ENCODE data around the gene GPATCH2L.

The GPATCH2L gene

DNA sequence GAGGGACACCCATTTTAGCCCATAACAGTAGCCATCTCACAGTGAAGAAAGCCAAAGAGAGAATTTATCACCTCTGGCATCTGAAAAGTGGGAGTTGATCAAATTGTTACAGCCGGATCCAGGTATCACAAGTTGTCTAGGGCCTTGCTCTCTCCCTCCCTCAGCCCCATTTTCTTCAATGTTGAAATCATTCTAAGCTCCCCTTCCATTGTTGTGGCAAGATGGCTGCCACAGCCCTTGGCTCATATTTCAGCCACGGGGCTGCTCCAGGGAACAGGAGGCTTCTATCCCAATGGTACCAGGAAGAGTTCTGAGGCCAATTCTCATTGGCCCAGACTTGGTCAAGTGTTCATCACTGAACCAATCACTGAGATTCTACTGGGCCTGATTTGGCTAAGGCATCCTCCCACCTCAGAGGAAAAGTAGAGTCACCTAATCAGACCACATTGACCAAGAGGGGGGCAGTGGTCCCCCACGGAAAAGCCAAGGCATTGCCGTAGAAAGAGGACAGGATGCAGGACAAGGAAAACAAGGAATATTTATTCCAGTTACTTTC, 106.2 kb downstream of the GPATCH2L start:
- Histone ChIP-seq H3K79me2 (ENCODE audit: insufficient read depth, low read length) (no peaks in the 10 kb centered on the region), H3K27me3 (ENCODE audit: insufficient read depth, low read length) (no peaks in the 10 kb centered on the region; the same call in 1 of the 2 replicates), H3K9ac (ENCODE audit: low read length) (no peak overlapping the region), H3K4me1 (ENCODE audit: insufficient read depth, low read length, severe bottlenecking) (no peaks in the 10 kb centered on the region), H3K9me2 (ENCODE audit: low read depth, low read length) (no peaks in the 10 kb centered on the region), H4K20me1 (ENCODE audit: insufficient read depth, low read length) (no peaks in the 10 kb centered on the region), H3K27ac (ENCODE audit: low read depth, low read length, poor library complexity, severe bottlenecking) (no peak overlapping the region), H3K36me3 (ENCODE audit: insufficient read depth, low read length) (no peaks in the 10 kb centered on the region), H3K4me2 (ENCODE audit: low read length) (no peak overlapping the region), H3F3A (ENCODE audit: insufficient read depth, low read length) (no peaks in the 10 kb centered on the region), H2AFZ (ENCODE audit: low read length) (no peak overlapping the region), H3K9me3 (ENCODE audit: low read length) (no peaks in the 10 kb centered on the region), H3K4me3 (ENCODE audit: low read depth, low read length, poor library complexity, severe bottlenecking) (no peak overlapping the region)
- TF ChIP-seq EZH2 (IDR thresholded peaks at IDR 0.05; ENCODE audit: borderline replicate concordance, low read length), result no peak
- TF ChIP-seq, protein P1, sequence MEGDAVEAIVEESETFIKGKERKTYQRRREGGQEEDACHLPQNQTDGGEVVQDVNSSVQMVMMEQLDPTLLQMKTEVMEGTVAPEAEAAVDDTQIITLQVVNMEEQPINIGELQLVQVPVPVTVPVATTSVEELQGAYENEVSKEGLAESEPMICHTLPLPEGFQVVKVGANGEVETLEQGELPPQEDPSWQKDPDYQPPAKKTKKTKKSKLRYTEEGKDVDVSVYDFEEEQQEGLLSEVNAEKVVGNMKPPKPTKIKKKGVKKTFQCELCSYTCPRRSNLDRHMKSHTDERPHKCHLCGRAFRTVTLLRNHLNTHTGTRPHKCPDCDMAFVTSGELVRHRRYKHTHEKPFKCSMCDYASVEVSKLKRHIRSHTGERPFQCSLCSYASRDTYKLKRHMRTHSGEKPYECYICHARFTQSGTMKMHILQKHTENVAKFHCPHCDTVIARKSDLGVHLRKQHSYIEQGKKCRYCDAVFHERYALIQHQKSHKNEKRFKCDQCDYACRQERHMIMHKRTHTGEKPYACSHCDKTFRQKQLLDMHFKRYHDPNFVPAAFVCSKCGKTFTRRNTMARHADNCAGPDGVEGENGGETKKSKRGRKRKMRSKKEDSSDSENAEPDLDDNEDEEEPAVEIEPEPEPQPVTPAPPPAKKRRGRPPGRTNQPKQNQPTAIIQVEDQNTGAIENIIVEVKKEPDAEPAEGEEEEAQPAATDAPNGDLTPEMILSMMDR (IDR thresholded peaks at IDR 0.05; ENCODE audit: low read length), result no peak

DNA sequence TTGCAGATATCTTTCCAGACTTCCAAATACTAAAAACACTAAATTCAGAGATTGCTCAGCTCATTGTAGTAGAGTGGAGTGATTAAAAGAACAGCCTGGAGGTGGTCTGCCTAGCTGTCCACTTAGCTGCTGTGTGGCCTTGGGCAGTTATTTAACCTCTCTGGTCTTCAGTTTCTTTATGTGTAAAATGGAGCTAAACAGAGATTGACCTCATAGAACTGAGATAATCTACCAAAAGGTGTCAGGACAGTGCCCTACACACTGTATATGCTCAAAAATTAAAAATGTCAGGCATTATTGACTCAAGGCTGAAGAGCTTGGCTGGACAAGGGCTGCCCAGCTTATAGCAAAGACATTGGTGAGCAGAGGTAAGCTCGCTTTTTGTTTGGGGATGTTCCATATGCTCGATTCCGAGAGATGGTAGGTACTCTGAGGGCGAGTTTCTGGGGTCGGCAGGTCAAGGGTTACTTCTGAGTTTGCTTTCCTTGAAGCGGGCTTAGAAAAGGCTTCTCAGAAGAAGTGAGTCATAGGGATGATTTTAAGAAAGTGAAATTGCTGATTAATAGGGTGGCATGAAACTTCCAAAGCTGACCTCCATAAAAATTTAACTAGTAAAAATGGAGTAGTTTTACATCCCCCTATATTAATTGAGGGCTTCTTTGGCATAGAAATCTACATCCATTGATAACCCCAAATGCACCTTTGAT, 107.5 kb downstream of the GPATCH2L start:
- Histone ChIP-seq H3K27me3 (ENCODE audit: insufficient read depth, low read length) (no peaks in the 10 kb centered on the region; the same call in 1 of the 2 replicates), H3K9ac (ENCODE audit: low read length) (no peak overlapping the region), H2AFZ (ENCODE audit: low read length) (no peak overlapping the region), H3K9me3 (ENCODE audit: low read length) (no peaks in the 10 kb centered on the region), H3K4me1 (ENCODE audit: insufficient read depth, low read length, severe bottlenecking) (no peaks in the 10 kb centered on the region), H3F3A (ENCODE audit: insufficient read depth, low read length) (no peaks in the 10 kb centered on the region), H3K27ac (ENCODE audit: low read depth, low read length, poor library complexity, severe bottlenecking) (no peak overlapping the region), H3K79me2 (ENCODE audit: insufficient read depth, low read length) (no peaks in the 10 kb centered on the region), H3K4me2 (ENCODE audit: low read length) (no peak overlapping the region), H3K4me3 (ENCODE audit: low read depth, low read length, poor library complexity, severe bottlenecking) (no peak overlapping the region), H3K9me2 (ENCODE audit: low read depth, low read length) (no peaks in the 10 kb centered on the region), H4K20me1 (ENCODE audit: insufficient read depth, low read length) (no peaks in the 10 kb centered on the region), H3K36me3 (ENCODE audit: insufficient read depth, low read length) (no peaks in the 10 kb centered on the region)
- no peak for TF ChIP-seq EZH2 (IDR thresholded peaks at IDR 0.05; ENCODE audit: borderline replicate concordance, low read length)
- TF ChIP-seq, protein P1 (IDR thresholded peaks at IDR 0.05; ENCODE audit: low read length), result no peak

DNA sequence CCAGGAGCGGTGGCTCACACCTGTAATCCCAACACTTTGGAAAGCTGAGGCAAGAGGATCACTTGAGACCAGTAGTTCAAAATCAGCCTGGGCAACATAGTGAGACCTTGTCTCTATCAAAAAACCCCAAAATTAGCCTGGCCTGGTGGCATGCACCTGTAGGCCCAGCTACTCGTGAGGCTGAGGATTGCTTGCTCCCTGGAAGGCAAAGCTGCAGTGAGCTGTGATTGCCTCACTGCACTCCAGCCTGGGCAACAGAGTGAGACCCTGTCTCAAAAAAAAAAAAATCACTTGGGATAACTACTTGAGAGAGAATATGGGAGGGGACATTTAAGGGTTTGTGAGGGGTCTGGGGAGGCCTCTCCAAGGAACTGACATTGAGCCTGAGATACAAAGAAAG, 109.0 kb downstream of the GPATCH2L start:
- Histone ChIP-seq H3K9me3 (ENCODE audit: low read length) (no peaks in the 10 kb centered on the region), H3K27me3 (ENCODE audit: insufficient read depth, low read length) (no peaks in the 10 kb centered on the region), H2AFZ (ENCODE audit: low read length) (no peak overlapping the region), H4K20me1 (ENCODE audit: insufficient read depth, low read length) (no peaks in the 10 kb centered on the region), H3K9me2 (ENCODE audit: low read depth, low read length) (no peaks in the 10 kb centered on the region), H3K9ac (ENCODE audit: low read length) (no peak overlapping the region), H3K4me1 (ENCODE audit: insufficient read depth, low read length, severe bottlenecking) (no peaks in the 10 kb centered on the region), H3K36me3 (ENCODE audit: insufficient read depth, low read length) (no peaks in the 10 kb centered on the region), H3K79me2 (ENCODE audit: insufficient read depth, low read length) (no peaks in the 10 kb centered on the region), H3K4me2 (ENCODE audit: low read length) (no peak overlapping the region), H3K27ac (ENCODE audit: low read depth, low read length, poor library complexity, severe bottlenecking) (no peak overlapping the region), H3K4me3 (ENCODE audit: low read depth, low read length, poor library complexity, severe bottlenecking) (no peak overlapping the region), H3F3A (ENCODE audit: insufficient read depth, low read length) (no peaks in the 10 kb centered on the region)
- TF ChIP-seq EZH2 (IDR thresholded peaks at IDR 0.05; ENCODE audit: borderline replicate concordance, low read length), result no peak
- TF ChIP-seq, protein P1 (IDR thresholded peaks at IDR 0.05; ENCODE audit: low read length), result no peak

Data from OCI-LY1 (cell line).